ENCODE results near the gene ALPL. TPM values are rescaled to one million over a fixed set of nuclear protein-coding genes. Genes with fewer than 3 reads are reported as not detected.

ALPL gene
- total and polyA plus RNA-seq, 9 of the 15 experiments (the other 6 are each of a cell fraction or from before 2014, with no cell fraction given) = 0.04 to 0.38 (median 0.18) TPM; not detected in 4

DNA sequence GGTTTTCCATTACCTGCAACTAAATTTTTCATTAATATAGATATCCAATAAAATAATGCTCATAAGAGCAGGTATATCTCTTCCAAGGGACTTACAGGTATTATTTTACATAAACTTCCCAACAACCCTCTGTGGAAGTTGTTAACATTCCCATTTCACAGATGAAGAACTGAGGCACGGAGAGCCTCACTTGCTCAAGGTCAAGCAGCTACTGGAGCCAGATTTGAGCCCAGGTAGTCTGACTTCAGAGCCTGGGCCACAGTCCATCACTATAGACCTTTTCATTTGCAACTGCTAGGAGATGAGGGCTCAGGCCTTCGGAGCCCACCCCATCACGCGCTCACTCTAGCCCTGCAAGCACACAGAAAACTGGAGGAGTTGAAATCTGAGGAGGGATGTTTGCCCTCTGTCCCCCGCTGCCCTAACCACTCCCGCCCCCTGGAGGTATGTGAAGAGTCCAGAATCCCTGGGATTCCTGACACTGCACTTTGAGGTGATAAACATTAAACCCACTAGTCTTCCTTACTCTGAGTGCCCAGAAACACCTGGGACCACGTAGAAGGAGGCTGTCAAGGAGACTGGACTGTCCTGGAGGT, 11.7 kb upstream of the ALPL start (continued):
- TF ChIP-seq, protein P1, sequence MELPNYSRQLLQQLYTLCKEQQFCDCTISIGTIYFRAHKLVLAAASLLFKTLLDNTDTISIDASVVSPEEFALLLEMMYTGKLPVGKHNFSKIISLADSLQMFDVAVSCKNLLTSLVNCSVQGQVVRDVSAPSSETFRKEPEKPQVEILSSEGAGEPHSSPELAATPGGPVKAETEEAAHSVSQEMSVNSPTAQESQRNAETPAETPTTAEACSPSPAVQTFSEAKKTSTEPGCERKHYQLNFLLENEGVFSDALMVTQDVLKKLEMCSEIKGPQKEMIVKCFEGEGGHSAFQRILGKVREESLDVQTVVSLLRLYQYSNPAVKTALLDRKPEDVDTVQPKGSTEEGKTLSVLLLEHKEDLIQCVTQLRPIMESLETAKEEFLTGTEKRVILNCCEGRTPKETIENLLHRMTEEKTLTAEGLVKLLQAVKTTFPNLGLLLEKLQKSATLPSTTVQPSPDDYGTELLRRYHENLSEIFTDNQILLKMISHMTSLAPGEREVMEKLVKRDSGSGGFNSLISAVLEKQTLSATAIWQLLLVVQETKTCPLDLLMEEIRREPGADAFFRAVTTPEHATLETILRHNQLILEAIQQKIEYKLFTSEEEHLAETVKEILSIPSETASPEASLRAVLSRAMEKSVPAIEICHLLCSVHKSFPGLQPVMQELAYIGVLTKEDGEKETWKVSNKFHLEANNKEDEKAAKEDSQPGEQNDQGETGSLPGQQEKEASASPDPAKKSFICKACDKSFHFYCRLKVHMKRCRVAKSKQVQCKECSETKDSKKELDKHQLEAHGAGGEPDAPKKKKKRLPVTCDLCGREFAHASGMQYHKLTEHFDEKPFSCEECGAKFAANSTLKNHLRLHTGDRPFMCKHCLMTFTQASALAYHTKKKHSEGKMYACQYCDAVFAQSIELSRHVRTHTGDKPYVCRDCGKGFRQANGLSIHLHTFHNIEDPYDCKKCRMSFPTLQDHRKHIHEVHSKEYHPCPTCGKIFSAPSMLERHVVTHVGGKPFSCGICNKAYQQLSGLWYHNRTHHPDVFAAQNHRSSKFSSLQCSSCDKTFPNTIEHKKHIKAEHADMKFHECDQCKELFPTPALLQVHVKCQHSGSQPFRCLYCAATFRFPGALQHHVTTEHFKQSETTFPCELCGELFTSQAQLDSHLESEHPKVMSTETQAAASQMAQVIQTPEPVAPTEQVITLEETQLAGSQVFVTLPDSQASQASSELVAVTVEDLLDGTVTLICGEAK (IDR thresholded peaks at IDR 0.05) = no peak
- TF ChIP-seq, protein P1 (CRISPR knock-in tag; IDR thresholded peaks at IDR 0.05) = no peak
- TF ChIP-seq ZNF354B (CRISPR knock-in tag; IDR thresholded peaks at IDR 0.05) = no peak
- TF ChIP-seq, protein P2, sequence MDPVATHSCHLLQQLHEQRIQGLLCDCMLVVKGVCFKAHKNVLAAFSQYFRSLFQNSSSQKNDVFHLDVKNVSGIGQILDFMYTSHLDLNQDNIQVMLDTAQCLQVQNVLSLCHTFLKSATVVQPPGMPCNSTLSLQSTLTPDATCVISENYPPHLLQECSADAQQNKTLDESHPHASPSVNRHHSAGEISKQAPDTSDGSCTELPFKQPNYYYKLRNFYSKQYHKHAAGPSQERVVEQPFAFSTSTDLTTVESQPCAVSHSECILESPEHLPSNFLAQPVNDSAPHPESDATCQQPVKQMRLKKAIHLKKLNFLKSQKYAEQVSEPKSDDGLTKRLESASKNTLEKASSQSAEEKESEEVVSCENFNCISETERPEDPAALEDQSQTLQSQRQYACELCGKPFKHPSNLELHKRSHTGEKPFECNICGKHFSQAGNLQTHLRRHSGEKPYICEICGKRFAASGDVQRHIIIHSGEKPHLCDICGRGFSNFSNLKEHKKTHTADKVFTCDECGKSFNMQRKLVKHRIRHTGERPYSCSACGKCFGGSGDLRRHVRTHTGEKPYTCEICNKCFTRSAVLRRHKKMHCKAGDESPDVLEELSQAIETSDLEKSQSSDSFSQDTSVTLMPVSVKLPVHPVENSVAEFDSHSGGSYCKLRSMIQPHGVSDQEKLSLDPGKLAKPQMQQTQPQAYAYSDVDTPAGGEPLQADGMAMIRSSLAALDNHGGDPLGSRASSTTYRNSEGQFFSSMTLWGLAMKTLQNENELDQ (CRISPR knock-in tag; IDR thresholded peaks at IDR 0.05; ENCODE audit: borderline replicate concordance) = no peak
- no peak for TF ChIP-seq TSC22D4 (tag; IDR thresholded peaks at IDR 0.05)
- no peak for TF ChIP-seq ZNF274 (IDR thresholded peaks at IDR 0.05; ENCODE audit: borderline replicate concordance, low read depth, low read length)
- TF ChIP-seq ZNF551 (CRISPR knock-in tag; IDR thresholded peaks at IDR 0.05) = no peak
- no peak for TF ChIP-seq ZNF445 (CRISPR knock-in tag; IDR thresholded peaks at IDR 0.05; ENCODE audit: low read depth)
- no peak for TF ChIP-seq ZNF311 (CRISPR knock-in tag; IDR thresholded peaks at IDR 0.05)
- TF ChIP-seq, protein P3, sequence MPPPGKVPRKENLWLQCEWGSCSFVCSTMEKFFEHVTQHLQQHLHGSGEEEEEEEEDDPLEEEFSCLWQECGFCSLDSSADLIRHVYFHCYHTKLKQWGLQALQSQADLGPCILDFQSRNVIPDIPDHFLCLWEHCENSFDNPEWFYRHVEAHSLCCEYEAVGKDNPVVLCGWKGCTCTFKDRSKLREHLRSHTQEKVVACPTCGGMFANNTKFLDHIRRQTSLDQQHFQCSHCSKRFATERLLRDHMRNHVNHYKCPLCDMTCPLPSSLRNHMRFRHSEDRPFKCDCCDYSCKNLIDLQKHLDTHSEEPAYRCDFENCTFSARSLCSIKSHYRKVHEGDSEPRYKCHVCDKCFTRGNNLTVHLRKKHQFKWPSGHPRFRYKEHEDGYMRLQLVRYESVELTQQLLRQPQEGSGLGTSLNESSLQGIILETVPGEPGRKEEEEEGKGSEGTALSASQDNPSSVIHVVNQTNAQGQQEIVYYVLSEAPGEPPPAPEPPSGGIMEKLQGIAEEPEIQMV (tag; conservative IDR thresholded peaks at IDR 0.05; ENCODE audit: low read depth) = no peak
- TF ChIP-seq CBX8 (IDR thresholded peaks at IDR 0.05; ENCODE audit: borderline replicate concordance, extremely low read depth, low read depth, low read length, poor library complexity, severe bottlenecking) = no peak
- TF ChIP-seq PCBP2 (IDR thresholded peaks at IDR 0.05; ENCODE audit: low read depth, low read length, poor library complexity, severe bottlenecking) = no peak
- peak; percentile 21 to 62 for TF ChIP-seq RAD21 (CRISPR knock-in tag; conservative IDR thresholded peaks at IDR 0.05 in 1 of 2, IDR thresholded peaks at IDR 0.05 in 1 of 2)
- TF ChIP-seq MAFF (IDR thresholded peaks at IDR 0.05; ENCODE audit: low read length) = peak; percentile 19; the same call in 1 of the 2 replicates
